GM18511 (cell line): ENCODE measurements around the gene UBE2U.
A peak's percentile ranks its signal among the peaks of the same experiment; 100 is the strongest.

Experiments used
- ATAC-seq: cut with Tn5 transposase; IDR thresholded peaks from one replicate; pipeline ENCODE4 v1.9.1; 2021; ENCODE audit warnings: mild to moderate bottlenecking, moderate library complexity; ENCODE audit not compliant: unreplicated experiment

The UBE2U gene, protein sequence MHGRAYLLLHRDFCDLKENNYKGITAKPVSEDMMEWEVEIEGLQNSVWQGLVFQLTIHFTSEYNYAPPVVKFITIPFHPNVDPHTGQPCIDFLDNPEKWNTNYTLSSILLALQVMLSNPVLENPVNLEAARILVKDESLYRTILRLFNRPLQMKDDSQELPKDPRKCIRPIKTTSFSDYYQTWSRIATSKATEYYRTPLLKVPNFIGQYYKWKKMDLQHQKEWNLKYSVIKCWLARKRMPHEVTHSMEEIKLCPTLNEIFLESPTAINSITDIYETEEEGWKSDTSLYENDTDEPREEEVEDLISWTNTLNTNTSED

DNA sequence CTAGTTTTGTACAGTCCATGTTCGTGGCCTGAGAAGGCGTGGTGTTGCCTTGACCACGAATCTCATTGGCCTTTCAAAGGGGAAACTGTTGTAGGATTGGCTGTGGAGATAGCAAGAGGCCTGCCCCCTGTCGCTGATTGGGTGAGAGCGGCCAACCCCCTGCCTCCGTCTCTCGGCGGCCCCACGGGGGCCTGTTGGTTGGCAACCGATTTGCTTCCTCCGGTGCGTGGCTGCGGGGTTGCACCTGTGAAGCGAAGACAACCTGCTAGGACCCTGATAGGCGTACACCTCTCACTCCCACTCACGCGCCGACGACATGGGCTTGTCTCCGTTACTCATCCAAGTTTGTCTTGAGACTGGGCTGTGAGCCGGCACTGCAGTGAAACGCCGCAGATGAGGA is at the start of gene UBE2U:
TSS of gene UBE2U (plus strand) at position 204 of the 400 bp plus-strand sequence. CDS start 428 bp downstream, outside the sequence.
- no peak for ATAC-seq

DNA sequence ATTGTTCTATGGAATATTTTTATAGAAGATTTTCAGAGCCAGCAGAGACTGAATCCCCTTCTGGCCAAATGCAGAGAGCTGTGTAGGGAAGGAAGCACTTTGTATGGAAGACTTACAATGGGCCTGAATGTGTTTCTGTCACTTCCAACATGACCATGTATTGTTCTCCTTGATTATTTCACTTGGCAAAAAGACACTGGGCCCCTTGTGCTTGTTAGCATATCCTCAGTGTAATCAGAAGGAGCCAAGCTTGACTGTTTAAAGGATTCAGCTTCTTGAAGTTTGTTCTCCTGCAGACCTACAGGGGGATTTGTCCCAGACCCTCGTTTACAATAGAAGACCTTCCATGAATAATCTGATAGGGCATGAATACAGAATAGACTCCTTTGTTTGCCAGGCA is 48.1 kb upstream of the UBE2U start:
- no peak for ATAC-seq

DNA sequence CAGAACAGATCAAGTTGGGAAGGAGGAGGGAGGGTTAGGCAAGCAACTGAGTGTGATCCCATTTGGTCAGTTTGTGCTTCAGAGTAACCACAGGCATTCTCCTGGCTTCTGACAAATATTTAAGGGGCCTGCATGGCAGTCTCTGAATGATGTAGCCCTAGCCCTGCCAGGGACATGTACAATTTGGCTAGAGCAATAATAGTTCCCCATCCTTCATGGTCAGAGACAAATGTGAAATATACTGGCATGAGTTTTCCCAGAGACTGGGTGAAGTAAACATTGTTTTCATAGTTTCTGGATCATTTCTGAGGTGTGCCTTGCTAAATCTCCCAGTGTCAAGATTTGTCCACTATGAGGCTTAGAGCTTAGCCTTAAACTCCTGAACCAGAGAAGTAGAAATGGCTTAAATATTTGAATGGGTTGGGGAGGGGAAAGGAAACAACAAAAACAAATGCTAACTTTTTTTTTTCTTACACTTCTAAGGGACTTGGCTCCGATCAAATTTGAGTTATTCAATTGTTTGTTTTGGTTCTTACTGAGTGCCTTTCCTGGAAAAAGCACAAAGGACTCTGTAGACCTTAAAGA is 42.0 kb upstream of the UBE2U start:
- ATAC-seq = no peak

DNA sequence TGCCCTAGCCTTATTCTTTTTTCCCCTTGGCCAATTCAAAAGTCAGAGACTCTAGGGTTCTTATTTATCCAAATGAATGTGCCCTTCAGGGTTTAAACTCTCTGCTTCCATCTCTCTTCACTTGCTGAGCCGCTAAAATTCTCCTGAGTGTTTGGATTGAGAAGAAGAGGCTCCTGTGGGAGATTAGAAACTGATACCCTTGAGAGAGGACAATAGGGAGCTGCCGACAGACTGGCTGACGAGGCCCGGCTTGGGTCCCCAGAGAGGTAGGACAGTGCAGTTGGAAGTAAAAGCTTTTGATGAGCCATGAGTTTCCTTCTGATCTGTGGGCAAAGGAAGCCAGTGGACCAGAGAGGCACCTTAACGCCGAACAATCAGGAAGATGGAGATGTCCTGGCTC is 41.3 kb upstream of the UBE2U start:
- ATAC-seq = no peak

DNA sequence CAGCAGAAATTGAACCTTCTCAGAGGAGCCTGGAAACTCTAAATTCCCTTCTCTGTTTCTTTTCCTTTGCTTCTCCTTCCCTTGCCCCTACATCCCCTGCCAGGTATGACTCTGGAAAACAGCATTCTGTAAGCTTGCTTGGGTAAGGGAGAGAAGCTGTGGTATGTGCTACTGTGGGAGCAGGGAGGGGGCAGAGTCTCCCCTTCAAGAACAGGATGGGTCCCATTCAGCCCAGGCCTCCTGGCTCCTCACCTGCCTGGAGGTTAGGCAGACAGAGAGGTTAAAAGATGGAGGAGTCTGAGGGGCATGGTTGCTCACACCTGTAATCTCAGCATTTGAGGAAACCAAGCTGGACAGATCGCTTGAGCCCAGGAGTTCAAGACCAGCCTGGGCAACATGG is 40.6 kb upstream of the UBE2U start:
- ATAC-seq = no peak

DNA sequence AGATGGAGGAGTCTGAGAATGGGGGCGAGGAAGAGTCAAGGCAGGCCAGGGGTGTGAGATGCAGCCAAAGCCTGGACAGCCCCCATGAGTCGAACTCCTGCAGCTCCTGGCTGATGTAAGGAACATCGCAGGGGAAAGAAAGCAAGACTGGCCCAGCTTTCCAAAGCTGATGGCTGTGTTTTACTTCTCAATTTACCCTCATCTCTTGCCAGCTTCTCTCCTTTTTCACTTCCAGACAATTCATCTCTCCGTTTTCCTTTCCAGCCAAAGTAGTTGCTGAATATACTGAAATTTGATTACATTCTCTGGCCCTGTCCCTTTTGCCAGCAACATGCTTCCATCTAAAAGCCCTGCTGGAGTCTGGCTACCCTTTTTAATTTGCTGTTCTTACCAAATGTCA is 40.0 kb upstream of the UBE2U start:
- ATAC-seq = no peak

DNA sequence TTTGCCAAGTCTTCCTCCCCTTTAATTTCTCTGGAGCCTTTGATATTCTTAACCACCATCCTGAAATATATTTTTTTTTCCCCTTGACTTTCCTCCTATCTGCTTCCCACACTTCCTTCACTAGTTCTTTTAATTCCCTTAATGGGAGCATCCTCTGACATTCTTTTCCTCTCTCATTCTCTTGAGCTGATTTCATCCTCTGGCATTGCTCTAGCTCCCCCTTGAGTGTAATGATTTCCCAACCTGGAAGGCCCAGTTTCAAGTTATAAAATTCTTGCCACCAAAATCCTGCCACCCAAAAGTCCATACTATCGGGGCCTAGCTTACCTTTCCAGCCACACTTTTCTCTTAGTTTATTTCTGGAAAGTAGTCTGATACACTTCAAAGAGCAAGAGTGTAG is 39.5 kb upstream of the UBE2U start:
- no peak for ATAC-seq

DNA sequence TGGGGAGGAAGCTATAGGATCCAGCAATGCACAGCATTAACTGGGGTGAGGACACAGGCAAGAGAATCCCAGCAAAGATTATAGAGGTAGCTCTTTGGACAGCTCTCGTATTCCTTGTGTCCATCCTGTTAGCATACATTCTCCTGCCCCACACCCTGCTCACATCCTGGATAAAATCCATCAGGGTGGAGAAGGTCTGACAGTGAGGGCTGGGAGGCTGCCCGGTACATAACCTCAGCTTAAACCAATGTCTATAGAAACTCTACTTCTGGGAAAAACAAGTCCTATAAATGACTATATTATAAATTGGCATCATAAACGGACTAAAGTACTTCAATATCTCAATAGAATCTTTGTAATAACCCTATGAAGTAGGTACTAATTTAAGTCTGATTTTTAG is 36.8 kb upstream of the UBE2U start:
- ATAC-seq = no peak

DNA sequence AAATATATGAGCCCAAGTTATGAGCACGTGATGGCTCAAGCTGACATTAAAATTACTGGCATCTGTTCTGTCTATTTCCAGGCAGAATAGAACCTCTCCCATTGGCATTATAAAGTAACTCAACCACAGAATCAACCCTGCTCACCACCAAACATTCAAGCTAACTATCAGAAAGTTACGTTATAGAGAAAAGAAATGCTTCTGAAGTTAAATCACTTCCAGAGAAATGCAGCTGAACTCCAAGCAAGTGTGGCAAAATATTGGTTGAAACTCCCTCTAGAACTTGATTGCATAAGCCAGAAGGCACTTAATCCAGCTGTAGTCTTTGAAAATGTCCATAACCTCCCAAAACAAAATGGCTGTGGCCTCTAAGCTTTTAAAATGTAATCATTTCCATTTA is 36.2 kb upstream of the UBE2U start:
- no peak for ATAC-seq

DNA sequence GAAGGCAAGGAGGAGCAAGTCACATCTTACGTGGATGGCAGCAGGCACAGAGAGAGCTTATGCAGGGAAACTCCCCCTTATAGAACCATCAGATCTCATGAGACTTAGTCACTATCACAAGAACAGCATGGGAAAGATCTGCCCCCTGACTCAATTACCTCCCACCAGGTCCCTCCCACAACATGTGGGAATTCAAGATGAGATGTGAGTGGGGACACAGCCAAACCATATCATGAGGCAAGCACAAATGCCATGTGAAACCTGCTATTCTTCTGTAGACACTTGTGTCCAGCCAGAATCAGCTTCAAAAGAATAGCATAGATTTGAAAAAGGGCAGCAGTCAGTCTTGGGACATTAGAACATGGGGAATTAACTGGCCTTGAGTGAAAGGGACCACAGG is 32.2 kb upstream of the UBE2U start:
- no peak for ATAC-seq

DNA sequence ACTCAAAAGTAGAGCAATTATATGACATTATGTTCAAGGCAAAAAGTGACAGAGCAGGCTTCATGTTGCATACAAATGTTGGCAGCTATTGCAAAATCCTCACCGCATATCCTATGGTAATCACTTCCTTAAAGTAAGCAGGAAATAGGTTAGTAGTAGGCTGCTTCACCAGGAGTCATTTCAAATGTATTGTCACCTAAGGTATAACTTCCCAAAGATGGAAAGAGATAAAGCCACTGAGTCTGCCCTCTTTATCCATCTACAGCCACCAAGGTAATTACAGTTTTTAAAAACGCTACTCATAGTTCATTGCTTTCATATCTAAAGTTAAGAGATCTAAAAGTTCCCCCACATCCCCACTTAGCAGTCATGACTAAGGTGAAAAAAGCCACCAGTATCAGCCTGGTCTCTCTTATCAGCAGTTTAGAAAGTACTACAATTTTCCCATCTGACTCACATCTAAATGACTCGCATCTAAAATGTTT is 31.6 kb upstream of the UBE2U start:
- peak; percentile 84 for ATAC-seq

DNA sequence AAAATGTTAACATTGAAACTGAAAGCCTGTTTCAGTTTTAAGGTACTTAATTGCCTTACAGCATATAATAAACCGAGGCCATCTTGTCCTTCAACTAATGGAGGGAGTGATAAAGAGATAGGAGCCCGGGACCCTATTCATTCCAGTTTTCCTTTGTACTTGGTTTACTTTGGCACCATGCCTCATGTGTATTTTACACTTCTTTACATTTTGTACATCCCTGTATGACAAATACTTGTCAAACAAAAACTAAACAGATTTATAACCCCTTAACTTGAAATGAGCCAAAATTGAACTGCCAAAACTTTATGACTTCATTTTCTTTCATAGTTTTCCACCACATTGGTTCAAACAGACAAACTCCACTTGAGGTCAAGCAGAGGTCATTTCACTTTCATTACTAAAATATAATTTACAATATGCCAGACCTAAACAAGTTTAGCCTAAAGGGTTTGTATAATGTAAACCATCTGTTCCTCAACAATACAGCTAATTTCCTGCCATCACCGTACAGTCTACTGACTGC is 30.9 kb upstream of the UBE2U start:
- peak; percentile 74 for ATAC-seq

DNA sequence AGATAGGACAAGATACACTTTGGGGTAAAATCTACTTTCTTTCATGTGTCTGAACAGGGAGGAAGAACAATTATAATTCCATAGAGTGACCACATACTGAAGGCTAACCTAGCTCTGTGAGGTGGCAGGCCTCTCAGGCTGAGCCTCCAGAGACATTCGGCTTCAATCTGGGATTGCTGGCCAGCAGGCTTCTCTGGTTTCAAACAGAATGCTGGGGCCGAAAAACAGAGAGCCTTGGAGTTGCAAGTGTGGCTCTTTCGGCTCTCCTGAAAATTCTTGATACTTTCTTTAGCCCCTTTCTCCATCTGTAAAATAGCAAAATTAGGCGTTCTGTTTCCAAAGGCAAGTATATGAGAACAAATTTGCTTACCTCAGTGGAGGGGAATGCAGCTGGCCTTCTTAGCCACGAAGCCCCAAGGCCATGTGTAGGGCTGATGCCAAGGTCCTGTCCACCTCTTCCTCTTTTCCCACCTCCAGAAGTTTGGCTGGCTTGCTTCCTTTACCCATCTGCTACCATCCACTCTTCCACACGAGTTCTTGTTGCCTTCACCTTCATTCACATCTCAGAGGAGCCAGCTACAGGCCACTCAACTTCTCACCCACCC is 30.0 kb upstream of the UBE2U start:
- ATAC-seq = no peak

DNA sequence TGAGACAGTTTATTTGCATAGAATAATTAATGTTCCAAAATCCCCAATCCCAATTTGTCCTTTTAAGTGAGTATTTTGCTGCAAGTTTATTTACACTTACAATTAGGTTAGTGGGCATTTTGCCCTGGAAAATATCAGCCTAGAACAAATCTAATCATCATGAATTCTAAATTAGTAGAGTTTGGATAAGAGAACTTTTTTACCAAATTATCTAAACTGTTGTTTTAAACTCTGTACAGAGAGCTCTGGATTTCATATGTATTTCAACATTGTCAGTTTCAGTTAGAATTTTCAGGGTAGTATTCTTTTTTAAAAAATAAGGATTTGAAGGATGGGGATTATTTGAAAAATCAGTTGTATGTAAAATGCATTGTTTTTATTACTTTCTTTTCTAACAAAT is 27.8 kb upstream of the UBE2U start:
- no peak for ATAC-seq

DNA sequence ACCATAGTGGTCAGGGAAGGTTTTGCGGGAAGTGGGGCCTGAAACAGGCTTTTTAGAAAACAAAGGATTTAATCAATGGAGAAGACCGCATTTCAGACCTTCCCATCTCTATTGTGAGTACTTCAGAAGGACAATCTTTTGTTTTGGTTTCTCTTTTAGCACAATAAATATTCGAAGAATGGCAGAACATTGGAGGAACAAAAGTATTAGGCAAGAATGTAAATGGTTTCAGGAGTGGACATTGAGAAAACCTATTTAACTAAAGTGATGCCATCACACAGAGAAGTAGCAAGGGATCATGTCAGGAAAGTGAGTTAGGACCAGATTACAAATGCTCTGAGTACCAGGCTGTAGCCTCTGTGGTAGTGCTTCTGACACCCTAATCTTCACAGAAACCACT is 26.8 kb upstream of the UBE2U start:
- no peak for ATAC-seq

DNA sequence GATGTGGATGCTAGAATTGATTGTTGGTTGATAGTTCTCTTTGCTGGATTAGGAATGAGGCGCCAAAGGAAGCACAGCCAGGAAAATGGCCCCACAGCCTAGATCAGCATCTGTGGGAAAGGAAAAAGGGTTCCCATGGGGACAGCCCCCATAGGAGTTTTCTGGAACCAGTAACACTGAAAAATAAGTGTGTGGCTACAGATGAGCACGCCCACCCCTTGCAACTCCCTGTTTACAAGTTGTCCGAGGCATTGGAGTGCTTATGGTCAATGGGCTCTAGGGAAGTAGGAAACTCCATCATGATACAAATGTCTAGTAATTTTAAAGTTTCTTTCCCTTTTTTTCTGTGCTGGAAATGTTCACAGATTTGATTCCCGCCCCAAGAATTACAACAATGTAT is 23.8 kb upstream of the UBE2U start:
- ATAC-seq = no peak

DNA sequence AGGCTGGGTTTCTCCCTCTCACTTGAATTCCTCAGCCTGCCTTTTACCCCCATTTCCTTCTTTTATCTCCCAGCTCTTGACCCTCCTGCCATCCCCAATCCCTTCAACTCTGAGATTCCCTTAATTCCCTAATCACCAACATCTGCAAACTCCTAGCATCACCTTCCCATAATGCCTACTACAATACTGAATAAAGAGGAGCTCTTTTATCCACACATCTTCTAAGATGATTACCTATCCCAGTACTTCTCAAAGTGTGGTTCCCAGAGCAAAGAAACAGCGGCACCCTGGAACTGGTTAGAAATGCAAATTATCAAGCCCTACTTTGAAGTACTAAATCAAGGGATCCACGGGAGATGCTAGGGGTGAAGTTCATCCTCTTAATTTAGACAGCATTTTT is 21.2 kb upstream of the UBE2U start:
- no peak for ATAC-seq

DNA sequence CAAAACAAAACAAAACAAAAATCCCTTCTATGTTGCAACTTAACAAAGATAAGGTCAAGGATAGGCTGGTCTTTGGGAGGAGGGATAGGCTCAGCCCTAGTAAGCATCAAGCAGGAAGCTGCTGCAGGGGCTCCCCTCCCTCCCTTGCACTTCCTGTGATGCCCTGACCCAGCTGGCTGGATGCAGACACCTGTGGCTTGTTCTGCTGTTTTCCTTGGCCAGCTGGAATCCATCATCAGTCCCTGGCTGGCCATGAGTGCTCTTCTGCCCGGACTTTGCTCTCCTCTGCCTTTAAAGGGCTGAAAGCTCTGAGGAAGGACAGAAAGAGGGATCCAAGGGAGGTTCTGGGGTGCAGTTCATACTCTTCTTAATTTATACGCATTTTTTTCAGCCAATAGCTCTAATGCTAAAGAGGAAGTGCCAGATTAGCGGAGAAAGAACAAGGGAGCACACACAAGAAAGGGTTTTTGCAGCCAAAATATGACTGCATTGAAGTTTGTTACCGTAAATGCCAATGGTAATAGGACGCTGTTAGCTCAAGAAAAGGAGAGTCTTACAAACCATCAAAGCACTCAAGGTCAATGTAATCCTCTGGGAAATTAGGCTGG is 19.9 kb upstream of the UBE2U start:
- no peak for ATAC-seq

DNA sequence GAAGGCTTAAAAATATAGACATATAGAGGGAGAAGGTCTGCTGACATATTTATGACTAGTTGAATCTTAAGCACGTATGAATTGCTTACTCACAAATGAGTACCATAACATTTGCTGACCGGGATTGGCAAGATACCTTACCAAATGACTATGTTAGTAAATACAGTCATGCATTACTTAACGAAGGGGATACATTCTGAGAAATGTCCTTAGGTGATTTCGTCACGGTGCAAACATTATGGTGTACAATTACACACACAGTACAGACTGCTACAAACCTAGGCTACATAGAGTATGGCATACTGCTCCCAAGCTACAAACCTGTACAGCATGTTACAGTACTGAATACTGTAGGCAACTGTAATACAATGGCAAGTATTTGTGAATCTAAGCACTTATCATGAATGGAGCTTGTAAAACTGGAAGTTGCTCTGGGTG is 19.4 kb upstream of the UBE2U start:
- no peak for ATAC-seq

DNA sequence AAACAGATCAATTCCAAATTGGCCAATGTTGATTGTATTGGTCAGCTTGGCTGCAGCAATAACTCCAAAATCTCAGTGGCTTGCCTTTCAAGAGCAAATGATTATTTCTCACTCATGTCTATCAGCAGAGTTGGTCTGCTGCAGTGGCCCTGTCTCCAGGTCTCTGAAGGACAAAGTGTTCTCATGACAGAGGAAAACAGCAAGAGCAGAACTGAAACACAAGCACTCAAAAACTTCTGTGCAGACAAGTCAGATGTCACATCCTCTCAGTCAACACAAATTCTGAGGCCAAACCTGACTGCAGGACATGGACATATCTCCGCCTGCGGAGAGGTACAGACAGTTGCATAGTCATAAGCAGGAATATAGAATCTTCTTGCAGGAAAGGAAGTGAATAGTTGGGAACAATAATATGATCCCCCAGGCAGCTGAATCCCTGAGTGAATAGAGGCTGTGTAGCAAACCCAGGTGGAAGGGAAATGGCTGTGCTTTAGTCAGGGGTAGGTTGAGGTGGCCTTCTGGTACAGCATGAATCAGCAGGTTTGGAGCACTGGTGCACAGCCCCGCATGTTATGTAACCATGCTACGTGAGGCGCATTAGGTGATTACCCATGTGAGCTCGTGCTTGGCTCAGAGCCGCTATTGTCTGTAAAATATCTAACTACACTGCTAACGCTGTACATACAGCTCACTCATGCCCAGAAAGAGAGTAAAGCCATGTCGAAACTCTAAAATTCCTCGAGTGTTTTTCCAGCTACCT is 17.1 kb upstream of the UBE2U start:
- no peak for ATAC-seq

DNA sequence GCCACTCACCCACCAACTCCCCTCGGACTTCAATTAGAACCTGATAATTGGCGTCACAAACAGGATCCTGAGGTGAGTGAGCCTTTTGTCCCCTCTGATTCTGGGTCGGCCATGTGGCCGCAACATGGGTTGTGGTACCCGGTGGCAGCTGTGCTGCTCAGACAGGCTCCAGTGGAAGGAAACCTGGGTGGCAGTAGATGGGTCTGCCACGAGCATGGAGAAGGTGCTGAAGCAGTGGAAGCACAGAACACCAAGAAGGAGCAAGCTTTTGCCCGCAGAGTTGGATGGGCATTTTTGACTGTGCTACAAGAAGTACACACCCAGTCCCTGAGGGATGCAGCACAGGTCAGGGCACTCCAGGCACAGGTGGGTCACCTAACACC is 16.5 kb upstream of the UBE2U start:
- ATAC-seq = no peak
